ENCODE results near the gene CFTR.
"Not testable (repeated sequence)": the region's sequence is repeated elsewhere in the genome, so short reads cannot be mapped to it uniquely, and the experiment has no call there.

The CFTR gene

GRCh38 chr7:117673839-117674238 lies 194.0 kb downstream of the CFTR start:
- DNase-seq (ENCODE audit: low read depth) = no peak
- H3K4me3 ChIP-seq (ENCODE audit: low read depth, low read length) = no peak overlapping the region

DNA sequence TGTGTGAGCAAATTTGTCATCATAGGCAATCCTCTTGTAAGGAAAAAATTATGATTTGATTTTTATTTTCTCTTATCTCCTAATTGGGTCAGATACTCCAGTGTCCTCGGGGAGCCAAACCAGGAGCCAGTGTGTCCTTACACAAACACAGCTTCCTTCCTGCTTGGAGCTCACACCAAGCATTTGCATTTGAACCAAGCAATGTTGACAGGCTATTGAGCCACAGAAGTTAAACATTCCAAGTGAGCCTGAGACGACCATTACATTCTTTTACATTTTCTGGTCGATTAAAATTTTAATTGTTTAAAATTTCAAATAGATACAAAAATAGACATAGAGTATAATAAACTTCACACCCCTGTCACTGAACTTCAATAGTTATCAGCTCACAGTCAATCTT lies 194.8 kb downstream of the CFTR start:
- H3K4me3 ChIP-seq (ENCODE audit: low read depth, low read length) = no peak overlapping the region
- DNase-seq (ENCODE audit: low read depth) = no peak

DNA sequence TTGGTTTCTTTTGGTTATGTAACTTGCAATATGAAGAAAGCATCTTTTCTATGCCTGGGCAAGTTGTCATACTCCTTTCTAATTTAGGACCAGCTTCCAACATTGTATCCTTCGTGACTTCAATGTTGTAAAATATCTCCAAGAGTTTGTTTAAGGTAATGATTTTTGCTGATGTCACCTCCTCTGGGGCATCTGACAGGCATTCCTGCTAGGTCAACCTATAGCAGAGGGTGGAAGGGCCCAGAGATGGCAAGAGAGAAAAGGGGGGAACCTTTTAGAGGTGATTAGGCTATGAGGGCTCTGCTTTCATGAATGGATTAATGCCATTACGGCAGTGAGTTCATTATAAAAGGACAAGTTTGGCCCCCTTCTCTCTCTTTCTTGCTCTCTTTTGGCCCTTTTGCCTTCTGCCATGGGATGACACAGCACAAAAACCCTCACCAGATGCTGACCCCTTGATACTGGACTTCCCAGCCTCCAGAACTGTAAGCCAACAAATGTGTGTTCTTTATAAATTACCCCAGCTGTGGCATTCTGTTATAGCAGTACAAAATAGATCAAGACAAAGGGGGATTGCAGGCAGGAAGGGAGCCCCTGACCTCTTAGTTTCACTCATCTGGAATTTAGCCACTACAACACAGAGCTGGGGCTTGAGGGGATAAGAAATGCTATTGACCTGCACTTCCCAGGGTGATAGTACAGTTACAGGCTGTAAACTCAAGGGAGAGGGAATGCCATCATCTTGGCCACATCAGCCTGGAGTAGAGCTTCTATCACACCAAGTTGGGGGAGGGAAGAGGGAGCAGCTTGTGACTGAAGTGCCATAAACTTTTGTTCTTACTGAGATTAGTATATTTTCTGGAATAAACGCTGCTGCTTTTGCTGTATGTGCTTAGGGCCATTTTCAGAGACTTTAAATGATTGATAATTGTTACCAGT lies 195.9 kb downstream of the CFTR start:
- no peak overlapping the region for H3K4me3 ChIP-seq (ENCODE audit: low read depth, low read length)
- no peak for DNase-seq (ENCODE audit: low read depth)

DNA sequence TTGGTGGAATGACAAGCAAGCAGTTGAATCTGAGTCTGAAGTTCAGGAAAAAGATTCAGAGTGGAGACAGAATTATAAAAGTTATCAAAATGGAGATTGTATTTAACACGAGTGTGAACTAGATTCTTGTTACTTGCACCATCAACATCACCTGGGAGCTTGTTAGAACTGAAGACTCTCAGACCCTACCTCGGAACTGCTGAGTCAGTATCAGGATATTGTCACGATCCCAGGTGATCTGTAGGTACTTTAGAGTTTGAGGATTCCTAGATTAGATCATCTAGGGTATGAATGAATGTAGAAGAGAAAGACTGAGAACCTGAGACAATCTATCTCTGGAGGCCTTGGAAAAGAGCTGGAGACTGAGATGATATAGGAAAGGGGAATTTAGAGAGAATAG lies 199.3 kb downstream of the CFTR start:
- DNase-seq (ENCODE audit: low read depth) = no peak
- no peak overlapping the region for H3K4me3 ChIP-seq (ENCODE audit: low read depth, low read length)

- no peak for DNase-seq (ENCODE audit: low read depth)
- no peak overlapping the region for H3K4me3 ChIP-seq (ENCODE audit: low read depth, low read length)
Observed at GRCh38 chr7:117682681-117683385, 203.0 kb downstream of the CFTR start.

GRCh38 chr7:117683430-117684175 lies 203.8 kb downstream of the CFTR start:
- H3K4me3 ChIP-seq (ENCODE audit: low read depth, low read length) = no peak overlapping the region
- DNase-seq (ENCODE audit: low read depth) = no peak

DNA sequence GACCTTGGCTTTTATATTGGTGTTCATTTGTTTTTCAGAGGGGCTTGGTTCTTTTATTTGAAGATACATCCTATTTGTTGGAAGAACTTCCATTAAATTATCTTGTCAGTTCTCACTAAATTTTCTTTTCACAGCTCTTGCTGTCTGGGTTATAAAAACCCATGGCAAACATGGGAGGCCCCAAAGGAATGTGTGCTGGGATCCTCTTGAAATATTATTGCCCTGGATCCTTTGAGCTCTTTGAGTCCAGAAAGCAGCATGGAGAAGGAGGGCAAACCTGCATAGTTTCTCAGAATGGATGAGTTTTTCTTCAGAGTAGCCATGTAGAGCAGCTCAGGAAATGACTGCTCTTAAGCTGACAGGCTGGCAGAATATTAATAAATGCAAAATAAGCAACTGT lies 206.0 kb downstream of the CFTR start:
- no peak overlapping the region for H3K4me3 ChIP-seq (ENCODE audit: low read depth, low read length)
- no peak for DNase-seq (ENCODE audit: low read depth)

- no peak for DNase-seq (ENCODE audit: low read depth)
- no peak overlapping the region for H3K4me3 ChIP-seq (ENCODE audit: low read depth, low read length)
Observed at GRCh38 chr7:117686311-117686935, 206.6 kb downstream of the CFTR start.

GRCh38 chr7:117688126-117688525 lies 208.3 kb downstream of the CFTR start:
- DNase-seq (ENCODE audit: low read depth) = no peak
- H3K4me3 ChIP-seq (ENCODE audit: low read depth, low read length) = no peak overlapping the region

- no peak overlapping the region for H3K4me3 ChIP-seq (ENCODE audit: low read depth, low read length)
- no peak for DNase-seq (ENCODE audit: low read depth)
Observed at GRCh38 chr7:117689406-117689805, 209.6 kb downstream of the CFTR start.

- H3K4me3 ChIP-seq (ENCODE audit: low read depth, low read length) = no peak overlapping the region
- DNase-seq (ENCODE audit: low read depth) = no peak
Observed at GRCh38 chr7:117690147-117690546, 210.3 kb downstream of the CFTR start.

DNA sequence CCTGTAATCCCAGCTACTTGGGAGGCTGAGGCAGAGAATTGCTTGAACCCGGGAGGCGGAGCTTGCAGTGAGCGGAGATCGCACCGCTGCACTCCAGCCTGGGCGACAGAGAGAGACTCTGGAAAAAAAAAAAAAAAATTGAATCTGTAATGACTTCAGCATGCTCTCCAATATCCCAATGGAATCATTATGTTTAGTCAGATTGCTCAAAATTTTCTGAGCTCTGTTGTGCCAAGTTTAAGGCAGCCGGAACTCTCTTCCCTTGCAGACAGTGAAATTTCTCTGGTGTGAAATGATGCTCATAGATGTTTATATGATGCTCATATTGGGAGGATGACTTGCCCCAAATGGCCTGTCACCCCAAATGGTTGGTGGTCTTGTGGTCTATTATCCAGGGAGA lies 212.5 kb downstream of the CFTR start:
- DNase-seq (ENCODE audit: low read depth) = no peak
- H3K4me3 ChIP-seq (ENCODE audit: low read depth, low read length) = no peak overlapping the region

DNA sequence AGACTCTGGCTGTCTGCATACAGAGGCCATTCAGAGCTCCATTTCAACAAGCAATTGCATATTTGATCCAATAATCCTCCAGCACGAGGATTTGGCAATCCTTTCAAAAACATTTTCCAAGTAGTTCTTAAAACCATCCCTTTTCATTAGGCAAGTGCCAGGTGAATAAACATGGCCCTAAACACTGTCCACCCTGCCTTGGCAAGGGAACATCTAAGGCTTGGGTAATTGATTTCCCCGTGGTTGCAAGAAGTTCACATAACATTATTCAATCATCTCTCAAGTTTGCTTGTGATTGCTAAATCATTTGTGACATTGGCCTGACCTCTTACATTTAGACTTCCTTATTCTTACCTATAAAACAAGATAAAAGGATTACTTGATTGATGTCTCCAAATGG lies 218.2 kb downstream of the CFTR start:
- no peak overlapping the region for H3K4me3 ChIP-seq (ENCODE audit: low read depth, low read length)
- no peak for DNase-seq (ENCODE audit: low read depth)

DNA sequence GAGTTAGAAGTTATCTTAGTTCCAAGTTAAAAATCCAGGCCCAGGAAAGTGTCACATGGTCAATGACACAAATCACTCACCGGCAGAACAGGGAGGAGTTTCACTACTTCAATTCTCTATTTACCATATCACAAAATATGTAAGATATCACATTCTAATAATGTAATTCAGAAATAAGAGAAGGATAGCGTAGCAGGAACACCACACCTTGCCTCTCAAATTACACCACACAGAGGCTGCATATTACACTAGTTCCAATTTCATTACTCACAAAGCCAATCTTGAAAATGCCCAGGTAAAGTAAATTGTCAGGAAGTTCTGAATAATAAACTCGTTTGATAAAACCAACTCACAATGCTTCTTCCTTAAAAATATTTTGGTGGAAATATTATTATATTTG lies 224.2 kb downstream of the CFTR start:
- H3K4me3 ChIP-seq (ENCODE audit: low read depth, low read length) = no peak overlapping the region
- no peak for DNase-seq (ENCODE audit: low read depth)

- no peak overlapping the region for H3K4me3 ChIP-seq (ENCODE audit: low read depth, low read length)
- DNase-seq (ENCODE audit: low read depth) = no peak
Observed at GRCh38 chr7:117705630-117706029, 225.8 kb downstream of the CFTR start.

DNA sequence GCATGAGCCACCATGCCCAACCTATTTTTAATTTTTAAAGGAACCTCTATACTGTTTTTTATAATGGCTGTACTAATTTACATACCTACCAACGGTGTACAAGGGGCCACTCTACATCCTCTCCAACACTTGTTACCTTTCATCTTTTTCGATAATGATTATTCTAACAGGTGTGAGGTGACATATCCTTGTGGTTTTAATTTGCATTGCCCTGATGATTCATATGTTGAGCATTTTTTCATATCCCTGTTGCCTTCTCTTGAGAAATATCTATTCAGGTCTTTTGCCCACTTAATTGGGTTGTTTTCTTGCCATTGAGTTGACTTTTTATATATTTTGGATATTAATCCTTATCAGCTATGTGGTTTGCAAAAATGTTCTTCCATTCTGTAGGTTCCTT lies 226.4 kb downstream of the CFTR start:
- no peak overlapping the region for H3K4me3 ChIP-seq (ENCODE audit: low read depth, low read length)
- no peak for DNase-seq (ENCODE audit: low read depth)

GRCh38 chr7:117707080-117707479 lies 227.3 kb downstream of the CFTR start:
- no peak for DNase-seq (ENCODE audit: low read depth)
- no peak overlapping the region for H3K4me3 ChIP-seq (ENCODE audit: low read depth, low read length)

GRCh38 chr7:117708173-117708572 lies 228.3 kb downstream of the CFTR start:
- DNase-seq (ENCODE audit: low read depth) = not testable (repeated sequence)

GRCh38 chr7:117711556-117711955 lies 231.7 kb downstream of the CFTR start:
- H3K4me3 ChIP-seq (ENCODE audit: low read depth, low read length) = no peak overlapping the region
- DNase-seq (ENCODE audit: low read depth) = no peak

More at GRCh38 chr7:117708173-117708572, 228.3 kb downstream of the CFTR start:
- not testable (repeated sequence) for H3K4me3 ChIP-seq (ENCODE audit: low read depth, low read length)

Measured in skeletal muscle cell (primary cell).